K562 (cell line): ENCODE measurements around the gene BPIFB6. TPM values are rescaled to one million over a fixed set of nuclear protein-coding genes. Genes with fewer than 3 reads are reported as not detected.

ENCODE experiments used
- ATAC-seq: fragments of 200-7000 bp; cut with Tn5 transposase; 3 replicates; pipeline ENCODE4 v1.9.1; 2020; ENCODE audit warnings: moderate library complexity
- BruUV-seq: library from RNA; stranded (reverse); fragments of 400-500 nt; replicated peaks from 2 replicates; lab custom pipeline; 2021; lab: Mats Ljungman, UMichigan
- CTCF ChIA-PET: fragments of 300-600 bp; formaldehyde crosslinking; extraction: SDS; loops from one replicate; lab custom pipeline; 2021; ENCODE audit warnings: low intra/inter-chr PET ratio; lab: Yijun Ruan, JAX
- POLR2A ChIA-PET: fragments of 300-600, 350-650 bp; sonication (Branson Sonifier 250); formaldehyde crosslinking; extraction: SDS; loops from one replicate; lab custom pipeline; 2021; ENCODE audit warnings: antibody characterized with exemption, inconsistent platforms; lab: Yijun Ruan, JAX
- DNase-seq, 4 experiments: peaks; one replicate each; pipeline versions ENCODE4 v3.0.0 to v3.0.0-alpha.2; 2011 to 2018; ENCODE audit warnings: low spot score in 3 of 4, mixed read lengths in 3 of 4; ENCODE audit errors: extremely low read depth in 1 of 4
- FAIRE-seq: peaks from 2 replicates; lab custom pipeline; 2011; peaks lifted over from hg19 to GRCh38; lab: Jason Lieb, UNC
- H2AFZ ChIP-seq: 2 replicates; pipeline ENCODE4 v1.6.0; 2011; ENCODE audit warnings: low read depth, low read length, control low read depth, inconsistent platforms
- H3K27ac ChIP-seq: fragments of 200-600 bp; 3 replicates; pipeline ENCODE4 v1.8.0; 2011; ENCODE audit warnings: low read depth, mild to moderate bottlenecking, control low read depth, inconsistent platforms, low read length, moderate library complexity, mixed read lengths; ENCODE audit errors: extremely low read depth
- H3K27me3 ChIP-seq, 2 experiments: fragments of 300-600 bp in 1 of 2; 2 replicates in 1 of 2; 3 replicates in 1 of 2; pipeline versions ENCODE4 v1.6.0 to v1.8.0; 2011; ENCODE audit warnings: inconsistent platforms in 2 of 2, low read length in 2 of 2, mild to moderate bottlenecking in 1 of 2, mixed read lengths in 1 of 2, moderate library complexity in 1 of 2; ENCODE audit not compliant: control insufficient read depth in 2 of 2, insufficient read depth in 2 of 2
- H3K36me3 ChIP-seq: fragments of 300-600 bp; 3 replicates; pipeline ENCODE4 v1.8.0; 2011; ENCODE audit warnings: mild to moderate bottlenecking, low read length, inconsistent platforms; ENCODE audit not compliant: control insufficient read depth, insufficient read depth
- H3K4me1 ChIP-seq, 2 experiments: fragments of 200-600 bp in 1 of 2; replicated peaks in 1 of 2; 2 replicates in 1 of 2; 3 replicates in 1 of 2; pipeline versions ENCODE4 v1.5.1 to v1.8.0; 2011; ENCODE audit warnings: inconsistent platforms in 2 of 2, low read length in 2 of 2, mild to moderate bottlenecking in 1 of 2, mixed read lengths in 1 of 2, moderate library complexity in 1 of 2; ENCODE audit not compliant: control insufficient read depth in 2 of 2, insufficient read depth in 2 of 2
- H3K4me2 ChIP-seq: 2 replicates; pipeline ENCODE4 v1.6.1; 2011; ENCODE audit warnings: low read length, control low read depth, inconsistent platforms, mixed read lengths; ENCODE audit not compliant: insufficient read depth
- H3K4me3 ChIP-seq: fragments of 200-600 bp; sonication (generic), shearing (Covaris generic); 2 replicates; pipeline ENCODE4 v1.5.1; 2016; ENCODE audit warnings: control low read depth, inconsistent platforms
- H3K79me2 ChIP-seq: fragments of 200-600 bp; 3 replicates; pipeline ENCODE4 v1.8.0; 2011; ENCODE audit warnings: low read length, inconsistent platforms; ENCODE audit not compliant: control insufficient read depth, insufficient read depth
- H3K9ac ChIP-seq, 2 experiments: 2 replicates each; pipeline versions ENCODE4 v1.6.0 to v1.6.1; 2011; ENCODE audit warnings: low read depth in 2 of 2, low read length in 2 of 2, control low read depth in 1 of 2, inconsistent platforms in 1 of 2, mild to moderate bottlenecking in 1 of 2, mixed read lengths in 1 of 2; ENCODE audit not compliant: insufficient read depth in 1 of 2
- H3K9me1 ChIP-seq: one replicate; pipeline ENCODE4 v1.6.0; 2011; ENCODE audit warnings: inconsistent platforms, mild to moderate bottlenecking, low read length, moderate library complexity; ENCODE audit not compliant: control insufficient read depth, insufficient read depth
- H3K9me3 ChIP-seq: replicated peaks from 2 replicates; pipeline ENCODE4 v1.5.1; 2011; ENCODE audit warnings: low read depth, low read length, inconsistent platforms; ENCODE audit not compliant: control insufficient read depth, insufficient read depth
- H4K20me1 ChIP-seq: replicated peaks from 2 replicates; pipeline ENCODE4 v1.6.1; 2011; ENCODE audit warnings: low read length, inconsistent platforms, mixed read lengths; ENCODE audit not compliant: control insufficient read depth, insufficient read depth
- E2F4 ChIP-seq: sonication (generic); formaldehyde crosslinking; IDR thresholded peaks from 2 replicates; pipeline ENCODE4 v1.8.0; 2022; ENCODE audit warnings: mild to moderate bottlenecking, low read depth, missing genetic modification reagents
- KHSRP ChIP-seq: fragments of 450-650 bp; IDR thresholded peaks from 2 replicates; pipeline ENCODE4 v1.6.1; 2017
- ZSCAN29 ChIP-seq: fragments of 450-650 bp; IDR thresholded peaks from 2 replicates; pipeline ENCODE4 v1.6.1; 2017
- WGBS: fragments of 100-300 bp; shearing (Covaris generic); methylation state at CpG from one replicate; pipeline ENCODE4 v1.1.6; 2016; ENCODE audit warnings: low coverage, mixed read lengths; ENCODE audit not compliant: insufficient coverage; ENCODE audit errors: missing lambda C conversion rate; 5-methylcytosine and 5-hydroxymethylcytosine counted together
- in situ Hi-C: fragments of 300-500 bp; cut with MboI; formaldehyde crosslinking; loops from 4 replicates; pipeline ENCODE4 v1.15.0; 2018; ENCODE audit warnings: inconsistent platforms, mixed read lengths
- intact Hi-C: fragments of 100-400 bp; cut with micrococcal nuclease; formaldehyde crosslinking; loops from 2 replicates; pipeline ENCODE4 v1.14.2; 2022
- polyA plus RNA-seq, 8 experiments: library from polyadenylated mRNA; depleted of rRNA in 4 of 8; stranded (reverse) in 5 of 8; unstranded in 3 of 8; fragments of >200 nt; fragmentation: Nextera tagmentation in 2 of 8; fragmentation: Illumina TruSeq in 1 of 8; extraction: Ambion mirVana in 2 of 8; extraction: Trizol in 1 of 8; gene quantifications; 2 replicates each; pipeline versions ENCODE4 v1.2.1 to v1.2.3, GENCODE V29; 2011 to 2014; ENCODE audit warnings: inconsistent platforms in 1 of 8, missing spikeins in 1 of 8
- total RNA-seq, 7 experiments: library from RNA; depleted of rRNA in 6 of 7; stranded (reverse); fragments of >200 nt in 6 of 7; fragmentation: Illumina TruSeq in 2 of 7; extraction: Trizol in 2 of 7; gene quantifications; 2 replicates each; pipeline versions ENCODE4 v1.2.1 to v1.2.3, GENCODE V29; 2011 to 2021; ENCODE audit warnings: low replicate concordance in 1 of 7

BPIFB6 gene
- total and polyA plus RNA-seq, 9 of the 15 experiments (the other 6 are each of a cell fraction or from before 2014, with no cell fraction given), result not detected

DNA sequence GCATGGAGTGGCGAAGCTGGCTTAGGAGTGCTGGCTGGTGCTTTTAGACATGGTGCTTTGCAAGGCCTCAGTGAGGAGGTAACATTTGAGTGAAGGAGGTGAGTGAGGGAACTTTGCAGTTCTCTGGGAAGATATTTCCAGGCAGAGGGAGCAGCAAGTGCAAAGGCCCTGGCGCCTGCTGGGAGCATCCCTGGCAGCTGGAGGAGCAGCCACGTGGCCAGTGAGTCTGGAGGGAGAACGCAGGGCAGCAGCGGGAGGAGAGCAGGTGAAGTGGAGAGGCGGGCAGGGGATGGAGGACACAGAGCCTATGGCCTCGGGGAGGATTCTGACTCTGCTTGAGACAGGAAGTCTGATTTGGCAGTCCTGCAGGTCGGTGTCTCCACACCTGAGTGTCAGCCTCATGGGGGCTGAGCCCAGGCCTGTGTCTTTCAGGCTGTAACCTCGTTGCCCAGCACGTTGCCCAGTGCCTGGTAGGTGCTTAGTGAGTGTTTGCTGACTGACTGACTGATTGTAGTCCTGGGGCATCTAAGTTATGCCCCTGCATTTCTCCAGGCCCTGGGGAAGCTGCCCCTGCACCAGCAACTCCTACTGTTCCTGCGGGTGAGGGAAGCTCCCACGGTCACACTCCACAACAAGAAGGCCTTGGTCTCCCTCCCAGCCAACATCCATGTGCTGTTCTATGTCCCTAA lies 36.9 kb downstream of the BPIFB6 start:
- under 1% methylated on average over 11 of the region's 12 CpGs for WGBS
- CTCF ChIA-PET, result no interaction called here

More for the DNA sequence above, 36.9 kb downstream of the BPIFB6 start:
- Histone ChIP-seq H3K4me1 (no peaks in the 10 kb centered on the region), H3K4me3 (no peak overlapping the region), H3K4me2 (no peak overlapping the region), H4K20me1 (no peaks in the 10 kb centered on the region), H3K9ac (no peak overlapping the region), H2AFZ (no peak overlapping the region), H3K27me3 (peaks cover 24 to 54% of the 10 kb centered on the region in 2 experiments; a peak in 4 of 5 replicates), H3K79me2 (no peaks in the 10 kb centered on the region), H3K27ac (no peak overlapping the region), H3K9me1 (no peaks in the 10 kb centered on the region), H3K36me3 (no peaks in the 10 kb centered on the region), H3K9me3 (no peaks in the 10 kb centered on the region)
- no TSS peak for BruUV-seq
- in situ Hi-C loops, result no loop called here
- ATAC-seq, result no peak
- POLR2A ChIA-PET, result interaction anchor here (1.5 to 1.6 kb wide), 2 partner anchors 8 to 10 kb away, joined by 5 to 6 read pairs; no protein-coding TSS in a partner anchor
- no peak for FAIRE-seq
- TF ChIP-seq ZSCAN29, result no peak
- TF ChIP-seq KHSRP, result no peak
- TF ChIP-seq E2F4 (CRISPR knock-in tag), result no peak
- intact Hi-C loops, result no loop called here
- DNase-seq, result no peak
